ENCODE data around the gene BAZ2B.

The BAZ2B gene

DNA sequence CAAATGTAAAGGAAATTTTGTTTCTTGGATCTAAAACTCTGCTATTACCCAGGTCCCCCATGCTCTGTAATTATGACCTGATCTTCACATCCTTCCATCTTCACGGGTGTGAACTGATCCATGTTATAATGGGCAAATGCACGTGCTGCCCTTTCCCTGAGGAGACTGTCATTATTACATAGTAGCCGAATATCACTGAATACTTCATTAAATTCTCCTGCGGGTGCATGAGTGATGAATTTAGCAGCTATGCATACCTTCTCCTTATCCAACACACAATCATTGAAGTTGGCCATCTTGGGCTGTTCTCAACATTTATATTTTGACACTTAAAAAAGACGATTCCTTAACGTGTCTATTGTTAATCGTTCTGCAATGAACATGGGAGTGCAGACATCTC, 153.4 kb downstream of the BAZ2B start:
- H3K4me1 ChIP-seq (ENCODE audit: insufficient read depth, low read length) = no peaks in the 10 kb centered on the region
- no peak overlapping the region for H3K9ac ChIP-seq (ENCODE audit: low read depth, low read length)
- no peaks in the 10 kb centered on the region for H3K9me3 ChIP-seq (ENCODE audit: control insufficient read depth, insufficient read depth, low read length)
- H3K36me3 ChIP-seq (ENCODE audit: insufficient read depth, low read length) = no peaks in the 10 kb centered on the region

DNA sequence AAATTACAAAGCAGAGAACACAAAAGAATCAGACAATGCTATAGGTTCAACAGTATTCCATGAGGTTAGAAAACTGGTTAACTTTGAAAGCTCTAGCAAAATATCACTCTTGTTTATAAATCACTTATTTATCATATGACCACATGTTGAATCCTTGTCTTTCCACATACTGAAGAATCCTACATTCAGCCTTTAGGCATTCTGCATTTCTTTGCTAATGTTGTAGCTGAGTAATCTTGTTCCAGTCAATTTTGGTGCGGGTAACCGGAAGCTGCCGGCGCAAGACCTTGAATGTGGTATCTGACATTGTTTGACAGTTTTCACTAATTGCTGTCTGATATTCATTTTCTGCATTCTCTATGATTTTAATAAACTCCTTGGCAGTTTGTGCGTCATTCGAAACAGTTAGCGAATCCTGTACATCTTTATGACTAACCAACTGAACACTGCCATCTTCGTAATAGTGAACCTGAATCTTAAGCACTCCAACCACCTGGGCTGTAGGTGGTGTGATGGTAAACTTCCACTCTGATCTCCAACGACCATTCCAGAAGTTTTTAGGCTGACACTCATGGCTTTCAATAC, 154.1 kb downstream of the BAZ2B start:
- no peak overlapping the region for H3K9ac ChIP-seq (ENCODE audit: low read depth, low read length)
- no peaks in the 10 kb centered on the region for H3K36me3 ChIP-seq (ENCODE audit: insufficient read depth, low read length)
- H3K9me3 ChIP-seq (ENCODE audit: control insufficient read depth, insufficient read depth, low read length) = no peaks in the 10 kb centered on the region
- H3K4me1 ChIP-seq (ENCODE audit: insufficient read depth, low read length) = no peaks in the 10 kb centered on the region

DNA sequence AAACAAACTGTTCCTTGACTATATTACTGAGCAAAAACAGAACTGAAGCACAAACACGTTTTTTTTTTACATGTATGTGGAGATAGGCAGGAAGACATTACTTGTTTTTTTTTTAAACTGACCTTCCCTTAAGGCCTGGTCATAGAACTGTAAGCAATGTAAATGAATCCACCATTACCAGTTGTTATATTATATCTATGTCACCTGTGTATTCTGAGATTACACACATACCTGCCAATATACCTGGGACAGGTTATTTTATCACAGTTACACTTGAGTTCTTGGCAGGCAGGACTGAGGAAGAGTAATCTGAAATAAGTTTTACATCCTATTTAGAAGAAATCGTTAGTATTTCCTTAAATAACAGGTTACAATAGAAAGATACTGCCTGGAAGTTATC, 155.3 kb downstream of the BAZ2B start:
- H3K36me3 ChIP-seq (ENCODE audit: insufficient read depth, low read length) = no peaks in the 10 kb centered on the region
- H3K4me1 ChIP-seq (ENCODE audit: insufficient read depth, low read length) = no peaks in the 10 kb centered on the region
- H3K9ac ChIP-seq (ENCODE audit: low read depth, low read length) = no peak overlapping the region
- H3K9me3 ChIP-seq (ENCODE audit: control insufficient read depth, insufficient read depth, low read length) = no peaks in the 10 kb centered on the region

DNA sequence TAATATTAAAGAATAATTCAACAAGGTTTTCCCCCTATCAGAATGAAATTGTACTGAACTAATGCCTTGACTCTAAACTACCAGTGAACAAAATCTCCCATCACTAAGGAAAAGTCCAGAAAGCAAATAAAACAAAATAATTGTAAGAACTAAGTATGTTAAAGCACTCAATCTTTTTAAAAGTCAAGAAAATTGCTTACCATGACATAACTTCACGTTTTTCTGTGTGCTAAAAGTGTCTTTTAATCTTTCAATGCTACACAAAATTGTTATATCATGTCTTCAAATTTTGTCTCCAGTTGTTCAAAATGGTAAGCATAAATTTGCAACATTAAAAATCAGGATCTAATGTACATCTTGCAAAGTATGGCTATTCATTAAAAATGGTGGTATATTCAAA, 156.1 kb downstream of the BAZ2B start:
- Histone ChIP-seq H3K36me3 (ENCODE audit: insufficient read depth, low read length) (no peaks in the 10 kb centered on the region), H3K9me3 (ENCODE audit: control insufficient read depth, insufficient read depth, low read length) (no peaks in the 10 kb centered on the region), H3K9ac (ENCODE audit: low read depth, low read length) (no peak overlapping the region), H3K4me1 (ENCODE audit: insufficient read depth, low read length) (no peaks in the 10 kb centered on the region)

- H3K9me3 ChIP-seq (ENCODE audit: control insufficient read depth, insufficient read depth, low read length) = no peaks in the 10 kb centered on the region
- H3K4me1 ChIP-seq (ENCODE audit: insufficient read depth, low read length) = no peaks in the 10 kb centered on the region
- no peak overlapping the region for H3K9ac ChIP-seq (ENCODE audit: low read depth, low read length)
- H3K36me3 ChIP-seq (ENCODE audit: insufficient read depth, low read length) = no peaks in the 10 kb centered on the region
Measured at GRCh38 chr2:159459279-159459678, 157.1 kb downstream of the BAZ2B start.

- no peaks in the 10 kb centered on the region for H3K9me3 ChIP-seq (ENCODE audit: control insufficient read depth, insufficient read depth, low read length)
- H3K4me1 ChIP-seq (ENCODE audit: insufficient read depth, low read length) = no peaks in the 10 kb centered on the region
- no peak overlapping the region for H3K9ac ChIP-seq (ENCODE audit: low read depth, low read length)
- no peaks in the 10 kb centered on the region for H3K36me3 ChIP-seq (ENCODE audit: insufficient read depth, low read length)
Measured at GRCh38 chr2:159457589-159457988, 158.8 kb downstream of the BAZ2B start.

- H3K4me1 ChIP-seq (ENCODE audit: insufficient read depth, low read length) = no peaks in the 10 kb centered on the region
- no peak overlapping the region for H3K9ac ChIP-seq (ENCODE audit: low read depth, low read length)
- H3K9me3 ChIP-seq (ENCODE audit: control insufficient read depth, insufficient read depth, low read length) = no peaks in the 10 kb centered on the region
- H3K36me3 ChIP-seq (ENCODE audit: insufficient read depth, low read length) = no peaks in the 10 kb centered on the region
Measured at GRCh38 chr2:159456500-159457426, 159.6 kb downstream of the BAZ2B start.

- Histone ChIP-seq H3K36me3 (ENCODE audit: insufficient read depth, low read length) (no peaks in the 10 kb centered on the region), H3K4me1 (ENCODE audit: insufficient read depth, low read length) (no peaks in the 10 kb centered on the region), H3K9ac (ENCODE audit: low read depth, low read length) (no peak overlapping the region), H3K9me3 (ENCODE audit: control insufficient read depth, insufficient read depth, low read length) (no peaks in the 10 kb centered on the region)
Measured at GRCh38 chr2:159455330-159455918, 160.9 kb downstream of the BAZ2B start.

GRCh38 chr2:159454185-159454584, 162.2 kb downstream of the BAZ2B start:
- H3K9me3 ChIP-seq (ENCODE audit: control insufficient read depth, insufficient read depth, low read length) = no peaks in the 10 kb centered on the region
- no peak overlapping the region for H3K9ac ChIP-seq (ENCODE audit: low read depth, low read length)
- no peaks in the 10 kb centered on the region for H3K4me1 ChIP-seq (ENCODE audit: insufficient read depth, low read length)
- no peaks in the 10 kb centered on the region for H3K36me3 ChIP-seq (ENCODE audit: insufficient read depth, low read length)

GRCh38 chr2:159450180-159450579, 166.2 kb downstream of the BAZ2B start:
- 0 out of 2 replicates have a peak, but pooled peaks cover 3% of the 10 kb centered on the region for H3K36me3 ChIP-seq (ENCODE audit: insufficient read depth, low read length)
- no peaks in the 10 kb centered on the region for H3K9me3 ChIP-seq (ENCODE audit: control insufficient read depth, insufficient read depth, low read length)
- H3K9ac ChIP-seq (ENCODE audit: low read depth, low read length) = no peak overlapping the region
- H3K4me1 ChIP-seq (ENCODE audit: insufficient read depth, low read length) = no peaks in the 10 kb centered on the region; the same call in 1 of the 2 replicates

DNA sequence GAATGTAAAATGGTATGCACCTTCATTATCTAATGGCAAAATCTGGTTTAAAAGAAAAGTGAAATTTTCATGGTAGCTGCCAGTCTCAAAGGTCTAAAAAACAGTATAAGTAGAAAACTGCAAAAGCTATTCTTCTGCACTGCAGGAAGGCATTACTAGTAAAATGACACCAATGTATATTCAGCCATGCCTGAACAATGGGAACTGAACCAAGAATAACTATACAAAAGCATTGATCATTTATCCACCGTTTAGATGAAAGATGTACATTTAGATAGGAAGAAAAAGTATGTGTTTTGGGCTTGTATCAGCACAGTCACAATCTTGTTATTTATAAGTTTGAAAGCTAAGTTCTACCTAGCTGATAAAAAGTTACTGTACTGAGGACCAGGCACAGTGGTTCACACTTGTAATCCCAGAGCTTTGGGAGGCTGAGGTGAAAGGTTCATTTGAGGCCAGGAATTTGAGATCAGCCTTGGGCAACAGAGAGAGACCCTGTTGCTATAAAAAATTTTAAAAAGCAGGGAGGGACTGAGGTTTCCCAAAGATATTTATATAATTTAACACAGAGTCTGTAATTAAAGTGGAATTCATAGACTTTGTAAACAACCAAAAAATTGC, 166.7 kb downstream of the BAZ2B start:
- Histone ChIP-seq H3K36me3 (ENCODE audit: insufficient read depth, low read length) (0 out of 2 replicates have a peak, but pooled peaks cover 3% of the 10 kb centered on the region), H3K9me3 (ENCODE audit: control insufficient read depth, insufficient read depth, low read length) (no peaks in the 10 kb centered on the region), H3K9ac (ENCODE audit: low read depth, low read length) (no peak overlapping the region), H3K4me1 (ENCODE audit: insufficient read depth, low read length) (no peaks in the 10 kb centered on the region; the same call in 1 of the 2 replicates)

DNA sequence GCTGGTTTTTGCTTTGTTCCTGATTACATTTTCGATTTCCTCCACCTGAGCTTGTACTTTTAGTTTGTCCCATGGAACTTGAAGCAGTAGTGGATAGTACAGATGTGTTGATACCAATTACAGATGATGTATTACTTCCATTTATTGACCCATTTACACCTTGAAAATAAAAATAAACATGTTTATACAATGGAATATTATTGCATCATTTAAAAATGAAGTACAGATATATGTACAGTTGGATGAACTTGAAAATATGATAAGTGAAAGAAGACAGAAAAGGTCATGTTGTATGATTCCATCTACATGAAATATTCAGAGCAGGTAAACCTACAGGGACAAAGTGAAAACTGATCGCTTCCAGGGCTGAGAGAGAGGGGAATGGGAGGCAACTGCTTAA, 169.5 kb downstream of the BAZ2B start:
- H3K36me3 ChIP-seq (ENCODE audit: insufficient read depth, low read length) = 0 out of 2 replicates have a peak, but pooled peaks cover 3% of the 10 kb centered on the region
- H3K4me1 ChIP-seq (ENCODE audit: insufficient read depth, low read length) = no peaks in the 10 kb centered on the region; the same call in 1 of the 2 replicates
- no peaks in the 10 kb centered on the region for H3K9me3 ChIP-seq (ENCODE audit: control insufficient read depth, insufficient read depth, low read length)
- H3K9ac ChIP-seq (ENCODE audit: low read depth, low read length) = no peak overlapping the region

- Histone ChIP-seq H3K36me3 (ENCODE audit: insufficient read depth, low read length) (0 out of 2 replicates have a peak, but pooled peaks cover 3% of the 10 kb centered on the region), H3K9me3 (ENCODE audit: control insufficient read depth, insufficient read depth, low read length) (no peaks in the 10 kb centered on the region), H3K4me1 (ENCODE audit: insufficient read depth, low read length) (no peaks in the 10 kb centered on the region; the same call in 1 of the 2 replicates), H3K9ac (ENCODE audit: low read depth, low read length) (no peak overlapping the region)
Measured at GRCh38 chr2:159446201-159446600, 170.1 kb downstream of the BAZ2B start.

- 0 out of 2 replicates have a peak, but pooled peaks cover 3% of the 10 kb centered on the region for H3K36me3 ChIP-seq (ENCODE audit: insufficient read depth, low read length)
Measured at GRCh38 chr2:159445307-159445706, 171.0 kb downstream of the BAZ2B start.

More at GRCh38 chr2:159445307-159445706, 171.0 kb downstream of the BAZ2B start:
- Histone ChIP-seq H3K9me3 (ENCODE audit: control insufficient read depth, insufficient read depth, low read length) (no peaks in the 10 kb centered on the region), H3K4me1 (ENCODE audit: insufficient read depth, low read length) (no peaks in the 10 kb centered on the region; the same call in 1 of the 2 replicates), H3K9ac (ENCODE audit: low read depth, low read length) (no peak overlapping the region)

All from ES-I3 (cell line).